HCT116 (cell line): Measurements from ENCODE around the gene CDH4. TPM values are rescaled to one million over a fixed set of nuclear protein-coding genes. Genes with fewer than 3 reads are reported as not detected.

Experiments used
- ATAC-seq: fragments of 200-7000 bp; cut with Tn5 transposase; 2 replicates; pipeline ENCODE4 v1.9.1; 2020; ENCODE audit warnings: mild to moderate bottlenecking, moderate library complexity
- BruUV-seq: library from RNA; stranded (reverse); fragments of 400-500 nt; replicated peaks from 2 replicates; lab custom pipeline; 2021; lab: Mats Ljungman, UMichigan
- CTCF ChIA-PET: fragments of 300-600 bp; sonication (Branson Sonifier 250); formaldehyde crosslinking; loops from one replicate; lab custom pipeline; 2021; ENCODE audit warnings: antibody characterized with exemption; lab: Charles Lee
- POLR2A ChIA-PET: fragments of 300-600, 350-600 bp; sonication (Branson Sonifier 250); formaldehyde crosslinking; loops from one replicate; lab custom pipeline; 2021; ENCODE audit warnings: antibody characterized with exemption; lab: Charles Lee
- RAD21 ChIA-PET, 2 experiments: fragments of 300-600 bp; sonication (Branson Sonifier 250); formaldehyde crosslinking; loops; one replicate each; lab custom pipeline; 2023; ENCODE audit warnings: low total read pairs in 2 of 2; ENCODE audit not compliant: uncharacterized antibody in 2 of 2, unreplicated experiment in 2 of 2, low non-redundant PET in 1 of 2; lab: Charles Lee
- DNase-seq: peaks from one replicate; pipeline ENCODE4 v3.0.0-alpha.2; 2010; ENCODE audit warnings: low read depth, low spot score
- H2AFZ ChIP-seq: fragments of 200-600 bp; shearing (Covaris generic), sonication (generic); 2 replicates; pipeline ENCODE4 v1.6.1; 2017; ENCODE audit warnings: low read depth, mixed run types, mixed read lengths, antibody characterized with exemption, low read length; ENCODE audit not compliant: poor library complexity, severe bottlenecking
- H3K27ac ChIP-seq: 2 replicates; pipeline ENCODE4 v1.5.1; 2012; ENCODE audit warnings: low read depth, low read length
- H3K27me3 ChIP-seq: fragments of 200-600 bp; sonication (generic); 2 replicates; pipeline ENCODE4 v1.6.1; 2016; ENCODE audit warnings: mixed run types, low read length, mixed read lengths; ENCODE audit not compliant: insufficient read depth
- H3K36me3 ChIP-seq, 2 experiments: fragments of 200-500 bp in 1 of 2; fragments of 200-600 bp in 1 of 2; sonication (Bioruptor generic) in 1 of 2; sonication (generic) in 1 of 2; 2 replicates each; pipeline versions ENCODE4 v1.5.1 to v1.6.1; 2014 to 2016; ENCODE audit warnings: low read length in 2 of 2, inconsistent platforms in 1 of 2, mixed read lengths in 1 of 2, mixed run types in 1 of 2; ENCODE audit not compliant: insufficient read depth in 2 of 2, control insufficient read depth in 1 of 2
- H3K4me1 ChIP-seq, 2 experiments: fragments of 200-600 bp in 1 of 2; sonication (generic) in 1 of 2; 2 replicates each; pipeline versions ENCODE4 v1.5.1 to v1.6.1; 2012 to 2017; ENCODE audit warnings: low read length in 2 of 2, inconsistent platforms in 1 of 2, mild to moderate bottlenecking in 1 of 2, mixed read lengths in 1 of 2, mixed run types in 1 of 2, moderate library complexity in 1 of 2; ENCODE audit not compliant: insufficient read depth in 2 of 2, control insufficient read depth in 1 of 2
- H3K4me2 ChIP-seq: fragments of 200-600 bp; sonication (generic); 2 replicates; pipeline ENCODE4 v1.6.1; 2017; ENCODE audit warnings: mixed run types, low read length, mixed read lengths
- H3K4me3 ChIP-seq, 2 experiments: fragments of 200-600 bp in 1 of 2; sonication (generic) in 1 of 2; replicated peaks in 1 of 2; 2 replicates each; pipeline ENCODE4 v1.5.1; 2011 to 2016; ENCODE audit warnings: low read length in 2 of 2, control low read depth in 1 of 2, low read depth in 1 of 2, mild to moderate bottlenecking in 1 of 2, mixed read lengths in 1 of 2, mixed run types in 1 of 2
- H3K79me2 ChIP-seq: fragments of 200-600 bp; sonication (generic); 2 replicates; pipeline ENCODE4 v1.6.1; 2017; ENCODE audit warnings: mild to moderate bottlenecking, mixed run types, low read length, moderate library complexity, mixed read lengths; ENCODE audit not compliant: insufficient read depth
- H3K9ac ChIP-seq: fragments of 200-600 bp; sonication (generic); 2 replicates; pipeline ENCODE4 v1.6.1; 2016; ENCODE audit warnings: low read length, mixed read lengths
- H3K9me2 ChIP-seq: fragments of 200-600 bp; sonication (generic), shearing (Covaris generic); 2 replicates; pipeline ENCODE4 v1.6.1; 2017; ENCODE audit warnings: mixed run types, mild to moderate bottlenecking, moderate library complexity; ENCODE audit not compliant: insufficient read depth
- H3K9me3 ChIP-seq, 2 experiments: fragments of 200-500 bp in 1 of 2; fragments of 200-600 bp in 1 of 2; sonication (Bioruptor generic) in 1 of 2; sonication (generic) in 1 of 2; 2 replicates each; pipeline ENCODE4 v1.6.1; 2014 to 2017; ENCODE audit warnings: low read length in 2 of 2, mixed read lengths in 2 of 2, inconsistent platforms in 1 of 2, low read depth in 1 of 2, mild to moderate bottlenecking in 1 of 2, mixed run types in 1 of 2, moderate library complexity in 1 of 2; ENCODE audit not compliant: control insufficient read depth in 1 of 2, insufficient read depth in 1 of 2
- H4K20me1 ChIP-seq: fragments of 200-600 bp; sonication (generic), shearing (Covaris generic); 2 replicates; pipeline ENCODE4 v1.6.1; 2017; ENCODE audit warnings: mixed run types, mild to moderate bottlenecking, moderate library complexity; ENCODE audit not compliant: insufficient read depth
- CBX3 ChIP-seq: IDR thresholded peaks from 2 replicates; pipeline ENCODE4 v1.6.1; 2012; ENCODE audit warnings: low read depth
- CTCF ChIP-seq, 3 experiments: fragments of 200-600 bp in 1 of 3; sonication (generic) in 1 of 3; IDR thresholded peaks in 2 of 3; conservative IDR thresholded peaks in 1 of 3; 2 replicates each; pipeline ENCODE4 v1.5.1; 2012 to 2017; ENCODE audit warnings: low read depth in 2 of 3, low read length in 2 of 3, antibody characterized with exemption in 1 of 3, borderline replicate concordance in 1 of 3, control low read depth in 1 of 3, mild to moderate bottlenecking in 1 of 3, mixed read lengths in 1 of 3, mixed run types in 1 of 3, moderate library complexity in 1 of 3; ENCODE audit not compliant: insufficient read depth in 1 of 3
- EZH2 ChIP-seq: fragments of 200-600 bp; sonication (generic); IDR thresholded peaks from 2 replicates; pipeline ENCODE4 v1.6.1; 2017; ENCODE audit warnings: antibody characterized with exemption, mixed run types
- MAX ChIP-seq: IDR thresholded peaks from 2 replicates; pipeline ENCODE4 v1.6.1; 2012
- SP1 ChIP-seq: IDR thresholded peaks from 2 replicates; pipeline ENCODE4 v1.6.1; 2012; ENCODE audit warnings: low read depth
- YY1 ChIP-seq: IDR thresholded peaks from 2 replicates; pipeline ENCODE4 v1.6.1; 2011; ENCODE audit warnings: low read length, low read depth, moderate library complexity, mild to moderate bottlenecking; ENCODE audit not compliant: insufficient replicate concordance; ENCODE audit errors: extremely low read depth
- ZBTB33 ChIP-seq: IDR thresholded peaks from 2 replicates; pipeline ENCODE4 v1.6.1; 2011; ENCODE audit warnings: mild to moderate bottlenecking, low read length, moderate library complexity; ENCODE audit not compliant: insufficient replicate concordance; ENCODE audit errors: extremely low read depth
- ZNF274 ChIP-seq: fragments of 200-500 bp; sonication (Bioruptor generic); IDR thresholded peaks from 2 replicates; pipeline ENCODE4 v1.6.1; 2014; ENCODE audit warnings: mild to moderate bottlenecking, low read depth, low read length, inconsistent platforms
- intact Hi-C: fragments of 100-400 bp; cut with micrococcal nuclease; formaldehyde crosslinking; loops from 2 replicates; pipeline ENCODE4 v1.10.0; 2022
- total RNA-seq: library from RNA; stranded (reverse); gene quantifications from one replicate; pipeline ENCODE4 v1.2.1, GENCODE V29; 2021; ENCODE audit not compliant: unreplicated experiment

CDH4 gene
- total RNA-seq, 1 experiment from 2014 or later, result not detected

- RAD21 ChIA-PET, result no interaction called here
- CTCF ChIA-PET, result no interaction called here
Observed at GRCh38 chr20:61378694-61379355, 126.8 kb downstream of the CDH4 start.

GRCh38 chr20:61379898-61380544 lies 128.0 kb downstream of the CDH4 start:
- no peak overlapping the region for H3K27ac ChIP-seq
- no peak for DNase-seq
- no peak for ATAC-seq
- no peaks in the 10 kb centered on the region for H3K9me2 ChIP-seq
- H2AFZ ChIP-seq, result no peak overlapping the region
- H3K4me2 ChIP-seq, result no peak overlapping the region
- no peaks in the 10 kb centered on the region for H3K79me2 ChIP-seq
- POLR2A ChIA-PET, result no interaction called here
- H3K9ac ChIP-seq, result no peak overlapping the region
- no peaks in the 10 kb centered on the region for H3K36me3 ChIP-seq
- BruUV-seq, result no TSS peak
- H3K4me1 ChIP-seq, result no peaks in the 10 kb centered on the region
- no peak overlapping the region for H3K4me3 ChIP-seq
- H4K20me1 ChIP-seq, result no peaks in the 10 kb centered on the region
- CTCF ChIA-PET, result no interaction called here
- no peaks in the 10 kb centered on the region for H3K27me3 ChIP-seq
- intact Hi-C loops, result no loop called here
- peaks cover 7 to 40% of the 10 kb centered on the region in 2 experiments; a peak in 2 of 4 replicates for H3K9me3 ChIP-seq
- RAD21 ChIA-PET, result no interaction called here
- TF ChIP-seq SP1, result no peak
- TF ChIP-seq CBX3, result no peak
- no peak for TF ChIP-seq CTCF (IDR thresholded peaks at IDR 0.05 in 2 of 3, conservative IDR thresholded peaks at IDR 0.05 in 1 of 3; ENCODE audit: borderline replicate concordance in 1 of 3, insufficient read depth in 1 of 3, low read depth in 2 of 3, low read length in 2 of 3)
- TF ChIP-seq EZH2, result no peak
- no peak for TF ChIP-seq YY1
- no peak for TF ChIP-seq MAX

More at GRCh38 chr20:61378694-61379355, 126.8 kb downstream of the CDH4 start:
- DNase-seq, result no peak
- no peak overlapping the region for H3K27ac ChIP-seq
- no peaks in the 10 kb centered on the region for H3K4me1 ChIP-seq
- no peak overlapping the region for H3K4me3 ChIP-seq
- H3K9me3 ChIP-seq, result peaks cover 7 to 43% of the 10 kb centered on the region in 2 experiments; a peak in 2 of 4 replicates
- no peaks in the 10 kb centered on the region for H3K36me3 ChIP-seq
- H3K27me3 ChIP-seq, result no peaks in the 10 kb centered on the region
- H3K9me2 ChIP-seq, result no peaks in the 10 kb centered on the region
- no peaks in the 10 kb centered on the region for H3K79me2 ChIP-seq
- POLR2A ChIA-PET, result no interaction called here
- H4K20me1 ChIP-seq, result no peaks in the 10 kb centered on the region
- H3K4me2 ChIP-seq, result no peak overlapping the region
- H2AFZ ChIP-seq, result no peak overlapping the region
- intact Hi-C loops, result no loop called here
- TF ChIP-seq ZNF274 (no peak), ZBTB33 (no peak)
- BruUV-seq, result no TSS peak
- ATAC-seq, result no peak
- no peak overlapping the region for H3K9ac ChIP-seq
